ENCODE measurements around the gene HLA-DQA1.
A peak's percentile ranks its signal among the peaks of the same experiment; 100 is the strongest.
"Not testable (repeated sequence)": the region's sequence is repeated elsewhere in the genome, so short reads cannot be mapped to it uniquely, and the experiment has no call there.

The HLA-DQA1 gene

DNA sequence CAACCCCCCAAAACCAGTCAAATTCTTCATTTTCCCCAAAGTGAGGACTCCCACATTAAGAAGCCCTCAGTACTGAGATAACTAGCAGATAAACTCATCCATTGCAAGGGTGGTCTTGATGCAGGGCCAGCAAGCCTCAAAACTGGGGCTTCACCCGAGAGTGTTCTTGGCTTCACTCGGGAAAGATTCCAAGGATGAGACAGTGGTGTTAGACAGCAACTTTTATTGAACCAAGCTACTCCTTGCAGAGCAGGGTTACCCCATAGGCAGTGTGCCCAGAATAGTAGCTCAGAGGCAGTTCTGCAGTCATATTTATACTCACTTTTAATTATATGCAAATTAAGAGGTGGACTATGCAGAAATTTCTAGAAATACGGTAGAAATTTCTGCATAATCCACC is 15.8 kb upstream of the HLA-DQA1 start:
- no peak for DNase-seq

DNA sequence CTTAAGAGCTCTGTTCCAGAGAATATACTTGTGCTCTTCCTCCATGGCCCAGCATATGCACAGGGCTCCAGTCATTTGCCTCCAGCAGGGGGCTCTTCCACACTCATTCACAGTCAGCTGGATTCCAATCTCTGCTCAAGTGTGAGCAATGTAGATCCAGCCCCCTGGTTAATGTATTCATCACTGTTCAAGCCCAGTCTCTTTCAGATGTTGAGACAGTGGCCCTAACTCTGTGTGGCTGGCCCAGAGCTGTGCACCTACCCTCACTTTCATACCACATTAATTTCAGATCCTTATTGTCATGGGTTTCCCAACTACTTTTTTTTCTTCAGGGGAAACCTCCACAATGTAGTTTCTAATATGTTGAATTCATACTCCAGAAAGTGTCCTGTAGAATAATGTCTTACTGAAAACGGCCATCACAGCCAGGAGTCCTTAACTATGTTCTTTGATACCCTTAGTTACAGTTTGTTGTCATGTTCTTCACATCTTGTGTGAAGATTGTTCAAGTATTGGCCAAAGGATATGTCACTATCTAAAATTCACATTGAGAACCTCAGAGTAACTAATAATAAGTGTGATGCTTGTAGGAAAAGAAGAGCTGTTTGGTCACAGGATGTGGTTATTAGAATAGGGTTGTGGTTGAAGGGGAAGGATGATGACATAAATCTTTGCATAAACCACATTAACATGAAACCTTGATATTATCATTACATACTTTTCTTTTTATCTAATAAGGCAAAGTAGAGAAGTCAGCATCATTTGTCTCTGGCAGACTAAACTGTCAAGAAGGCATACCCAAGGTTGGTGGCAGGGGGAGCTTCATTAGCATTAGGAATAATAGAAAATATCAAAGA is 14.4 kb upstream of the HLA-DQA1 start:
- DNase-seq: peak in 1 of 56 donors; percentile 0

DNA sequence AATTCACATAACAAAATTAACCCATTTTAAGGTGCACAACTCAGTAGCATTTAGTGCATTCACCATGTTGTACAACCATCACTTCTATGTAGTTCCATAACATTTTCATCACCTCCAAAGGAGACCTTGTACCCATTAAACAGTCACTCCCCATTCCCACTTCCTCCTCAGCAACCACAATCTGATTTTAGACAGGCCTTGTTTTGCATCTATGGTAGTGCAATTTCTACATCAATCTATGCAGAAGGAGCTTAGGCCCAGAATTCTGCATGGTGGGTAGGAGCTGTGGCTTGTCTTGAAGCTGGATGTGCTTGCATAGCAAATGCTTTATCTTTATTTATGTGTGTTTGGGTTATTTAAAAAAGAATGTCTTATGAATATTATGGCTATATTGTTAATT is 13.5 kb upstream of the HLA-DQA1 start:
- DNase-seq: no peak

DNA sequence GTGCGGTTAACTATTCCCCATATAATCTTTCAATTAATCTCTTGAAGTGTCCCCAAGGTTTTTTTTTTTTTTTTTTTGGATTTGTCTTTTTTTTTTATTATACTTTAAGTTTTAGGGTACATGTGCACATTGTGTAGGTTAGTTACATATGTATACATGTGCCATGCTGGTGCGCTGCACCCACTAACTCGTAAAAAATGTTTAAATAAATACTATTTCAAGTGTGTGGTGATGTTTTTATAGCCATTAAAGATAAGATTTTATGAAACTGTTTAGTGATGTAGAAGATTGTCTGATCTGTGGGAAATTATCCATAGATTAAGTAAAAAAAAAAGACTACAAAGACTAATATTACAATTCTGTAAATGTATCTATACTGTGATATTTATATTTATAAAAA is 12.6 kb upstream of the HLA-DQA1 start:
- DNase-seq: no peak

DNA sequence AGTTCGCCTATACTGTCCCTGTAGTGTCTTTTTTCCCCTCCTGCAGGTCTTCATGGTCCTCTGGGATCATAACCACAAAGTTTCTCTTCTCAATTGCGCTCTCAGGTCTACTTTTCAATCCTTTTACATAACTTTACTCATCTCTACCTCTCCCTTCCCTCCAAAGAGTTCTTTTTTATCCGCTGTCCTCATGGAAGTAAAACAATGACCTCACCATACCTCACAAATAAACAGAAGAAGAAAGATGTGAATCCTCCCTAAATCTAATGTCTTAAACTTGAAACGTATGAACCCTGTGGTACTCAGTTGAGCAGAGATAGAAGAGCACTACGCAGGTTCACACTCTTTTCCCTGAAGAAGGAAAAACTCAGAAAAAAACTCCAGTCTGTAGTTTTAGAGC is 12.1 kb upstream of the HLA-DQA1 start:
- no peak for DNase-seq

DNA sequence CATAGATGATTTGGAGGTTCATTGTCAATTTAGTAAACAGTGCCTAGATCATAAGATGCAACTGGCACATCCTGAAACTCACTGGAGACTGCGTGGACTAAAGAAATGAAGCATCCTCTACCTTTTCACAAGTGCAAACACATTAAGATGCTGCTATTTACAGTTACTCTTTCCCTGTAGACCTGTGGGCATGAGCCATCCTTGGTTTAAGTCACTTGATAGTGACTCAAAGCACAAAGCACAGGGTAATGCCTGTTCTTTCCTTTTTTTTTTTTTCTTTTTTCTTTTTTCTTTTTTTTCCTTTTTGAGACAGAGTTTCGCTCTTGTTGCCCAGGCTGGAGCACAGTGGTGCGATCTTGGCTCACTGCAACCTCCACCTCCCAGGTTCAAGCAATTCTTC is 10.0 kb upstream of the HLA-DQA1 start:
- no peak for DNase-seq

DNA sequence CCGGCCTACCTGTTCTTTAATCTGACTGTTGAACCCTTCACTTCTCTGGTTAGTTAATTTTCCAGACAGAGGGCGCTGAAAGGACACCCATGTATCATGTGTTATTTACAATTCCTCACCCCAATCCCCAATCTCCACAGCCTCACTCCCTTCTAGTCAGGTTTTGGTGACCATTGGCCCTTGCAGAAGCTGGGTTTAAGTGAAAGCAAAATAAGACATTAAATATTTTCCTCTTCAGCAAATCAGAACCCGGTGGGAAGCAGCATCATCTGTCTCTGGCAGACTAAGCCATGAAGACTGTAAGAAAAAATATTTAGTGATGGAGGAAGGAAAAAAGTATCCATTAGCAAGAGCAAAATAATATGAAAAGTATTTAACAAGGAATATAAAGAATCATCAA is 9.4 kb upstream of the HLA-DQA1 start:
- no peak for DNase-seq

DNA sequence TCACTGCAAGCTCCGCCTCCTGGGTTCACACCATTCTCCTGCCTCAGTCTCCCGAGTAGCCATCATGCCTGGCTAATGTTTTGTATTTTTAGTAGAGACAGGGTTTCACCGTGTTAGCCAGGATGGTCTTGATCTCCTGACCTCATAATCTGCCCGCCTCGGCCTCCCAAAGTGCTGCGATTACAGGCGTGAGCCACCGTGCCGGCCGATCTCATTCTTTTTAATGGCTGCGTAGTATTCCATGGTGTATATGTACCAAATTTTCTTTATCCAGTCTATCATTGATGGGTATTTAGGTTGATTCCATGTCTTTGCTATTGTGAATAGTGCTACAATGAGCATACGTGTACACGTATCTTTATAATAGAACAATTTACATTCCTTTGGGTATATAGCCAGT is 7.4 kb upstream of the HLA-DQA1 start:
- DNase-seq: not testable (repeated sequence)

DNA sequence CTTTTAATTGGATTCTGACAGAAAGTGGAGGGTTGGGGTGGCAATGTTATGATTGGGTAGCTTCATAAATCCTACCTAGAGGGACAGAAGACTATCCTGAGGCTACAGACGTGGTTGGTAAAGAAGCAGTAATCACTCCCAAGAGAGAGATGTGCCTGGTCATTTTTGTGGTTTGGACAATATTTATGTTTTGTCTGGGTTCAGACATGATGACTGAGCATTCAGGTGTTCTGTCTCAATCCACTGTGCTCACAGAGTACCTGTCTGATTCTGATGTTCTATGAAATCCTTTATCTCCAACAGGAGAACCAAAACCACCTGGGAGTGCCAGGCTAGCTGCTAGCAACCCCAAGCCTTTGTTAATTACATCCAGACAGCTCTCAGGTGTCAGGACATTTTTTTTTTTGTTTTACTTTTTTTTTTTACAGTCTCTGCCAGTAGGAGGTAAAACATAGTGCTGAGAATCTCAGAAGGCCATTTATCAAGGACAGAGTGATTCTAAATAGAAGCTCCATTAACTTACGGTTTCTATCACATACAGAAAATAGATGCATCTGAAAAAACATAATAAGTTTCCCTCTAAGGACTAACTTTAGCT is 1.6 kb upstream of the HLA-DQA1 start:
- no peak for DNase-seq

DNA sequence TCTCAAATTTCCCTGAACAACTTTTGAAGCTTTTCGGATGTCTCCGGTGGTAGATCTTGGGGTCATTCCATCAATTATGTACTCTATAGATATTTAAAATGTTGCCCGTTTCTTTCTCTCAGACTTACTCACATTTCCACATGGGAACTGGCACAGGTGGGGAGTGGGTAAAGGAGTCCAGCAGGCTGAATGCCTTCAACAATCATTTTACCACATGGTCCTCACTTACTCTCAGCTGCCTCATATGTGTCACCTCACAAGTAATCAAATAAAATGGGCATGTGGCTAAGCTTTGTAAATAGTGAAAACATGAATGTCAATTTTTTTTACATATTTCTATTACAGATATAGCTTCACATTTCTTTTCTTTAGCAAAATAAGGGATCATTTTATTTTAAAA is 677 bp downstream of the HLA-DQA1 start:
- no peak for DNase-seq

DNA sequence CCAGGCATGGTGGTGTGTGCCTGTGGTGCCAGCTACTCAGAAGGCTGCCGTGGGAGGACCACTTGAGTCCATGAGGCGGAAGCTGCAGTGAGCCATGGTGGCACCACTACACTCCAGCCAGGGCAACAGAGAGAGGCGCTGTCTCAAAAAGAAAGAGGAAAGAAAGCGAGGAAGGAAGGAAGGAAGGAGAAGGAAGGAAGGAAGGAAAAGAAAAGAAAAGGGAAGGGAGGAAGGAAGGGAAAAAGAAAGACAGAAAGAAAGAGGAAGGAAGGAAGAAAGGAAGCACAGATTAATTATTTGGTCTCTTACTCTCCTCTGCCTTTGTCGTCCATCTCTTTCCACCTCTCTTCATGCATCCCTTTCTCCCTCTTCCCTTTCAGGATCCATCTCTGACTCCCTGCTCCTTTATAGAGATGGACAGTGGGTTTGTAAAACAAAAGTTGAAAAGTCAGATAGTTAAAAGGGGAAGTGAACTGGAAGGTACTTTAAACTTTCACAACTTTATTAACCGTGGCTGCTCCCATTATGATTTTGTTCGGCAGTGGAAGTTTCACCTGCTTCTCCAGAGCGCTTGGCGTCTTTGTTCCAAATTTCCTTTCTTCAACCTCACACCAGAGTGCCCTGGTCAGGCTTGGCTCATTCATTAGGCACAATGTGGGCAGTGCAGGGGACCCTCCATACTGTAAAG is 1.5 kb downstream of the HLA-DQA1 start:
- DNase-seq: no peak

DNA sequence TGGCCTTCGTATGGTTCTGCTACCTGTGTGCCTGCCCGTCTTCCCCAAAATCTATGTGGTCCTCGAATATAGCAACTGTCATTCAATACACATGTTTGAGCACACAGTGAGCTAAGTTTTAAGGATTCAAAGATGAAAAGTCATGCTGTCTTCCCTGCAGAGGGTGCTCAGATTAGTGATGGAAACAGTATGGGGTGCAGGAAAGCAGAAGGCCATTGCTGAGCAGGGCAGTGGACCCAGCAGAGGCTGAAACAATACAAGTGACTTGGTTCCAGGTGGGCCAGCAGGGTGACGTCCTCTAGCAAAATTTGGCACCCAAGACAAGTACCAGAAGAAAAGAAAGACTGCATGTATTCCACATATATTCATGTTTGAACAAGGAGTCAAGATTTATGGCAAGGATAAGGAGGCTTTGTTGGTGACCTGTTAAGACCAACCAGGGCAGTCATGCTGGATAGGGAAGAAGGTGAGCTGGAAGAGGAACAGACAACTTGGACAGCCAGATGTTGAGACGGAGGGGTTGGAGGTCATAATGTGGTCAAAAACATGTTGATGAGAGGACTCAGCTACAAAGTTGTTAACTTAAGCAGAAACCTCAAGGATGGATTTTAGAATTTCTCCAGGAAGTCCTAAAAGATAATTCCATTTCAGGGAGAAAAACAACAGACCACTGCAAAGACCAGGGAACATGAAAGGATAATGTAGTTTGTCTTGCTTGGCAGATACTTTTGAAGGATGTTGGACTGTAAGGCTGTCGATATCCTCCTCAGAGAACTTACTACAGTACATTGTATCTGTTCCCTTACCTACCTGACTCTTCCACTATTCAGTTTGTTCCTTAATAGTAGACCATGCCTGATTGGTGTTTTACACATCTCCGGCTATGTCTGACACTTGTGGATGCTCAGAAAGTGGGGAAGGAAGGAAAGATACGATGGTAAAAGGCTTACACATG is 2.5 kb downstream of the HLA-DQA1 start:
- DNase-seq: no peak

DNA sequence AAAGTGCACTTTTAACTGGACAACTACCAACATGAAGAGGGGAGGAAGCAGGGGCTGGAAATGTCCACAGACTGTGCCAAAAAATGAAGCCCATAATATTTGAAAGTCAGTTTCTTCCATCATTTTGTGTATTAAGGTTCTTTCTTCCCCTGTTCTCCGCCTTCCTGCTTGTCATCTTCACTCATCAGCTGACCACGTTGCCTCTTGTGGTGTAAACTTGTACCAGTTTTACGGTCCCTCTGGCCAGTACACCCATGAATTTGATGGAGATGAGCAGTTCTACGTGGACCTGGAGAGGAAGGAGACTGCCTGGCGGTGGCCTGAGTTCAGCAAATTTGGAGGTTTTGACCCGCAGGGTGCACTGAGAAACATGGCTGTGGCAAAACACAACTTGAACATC is 3.9 kb downstream of the HLA-DQA1 start:
- no peak for DNase-seq

DNA sequence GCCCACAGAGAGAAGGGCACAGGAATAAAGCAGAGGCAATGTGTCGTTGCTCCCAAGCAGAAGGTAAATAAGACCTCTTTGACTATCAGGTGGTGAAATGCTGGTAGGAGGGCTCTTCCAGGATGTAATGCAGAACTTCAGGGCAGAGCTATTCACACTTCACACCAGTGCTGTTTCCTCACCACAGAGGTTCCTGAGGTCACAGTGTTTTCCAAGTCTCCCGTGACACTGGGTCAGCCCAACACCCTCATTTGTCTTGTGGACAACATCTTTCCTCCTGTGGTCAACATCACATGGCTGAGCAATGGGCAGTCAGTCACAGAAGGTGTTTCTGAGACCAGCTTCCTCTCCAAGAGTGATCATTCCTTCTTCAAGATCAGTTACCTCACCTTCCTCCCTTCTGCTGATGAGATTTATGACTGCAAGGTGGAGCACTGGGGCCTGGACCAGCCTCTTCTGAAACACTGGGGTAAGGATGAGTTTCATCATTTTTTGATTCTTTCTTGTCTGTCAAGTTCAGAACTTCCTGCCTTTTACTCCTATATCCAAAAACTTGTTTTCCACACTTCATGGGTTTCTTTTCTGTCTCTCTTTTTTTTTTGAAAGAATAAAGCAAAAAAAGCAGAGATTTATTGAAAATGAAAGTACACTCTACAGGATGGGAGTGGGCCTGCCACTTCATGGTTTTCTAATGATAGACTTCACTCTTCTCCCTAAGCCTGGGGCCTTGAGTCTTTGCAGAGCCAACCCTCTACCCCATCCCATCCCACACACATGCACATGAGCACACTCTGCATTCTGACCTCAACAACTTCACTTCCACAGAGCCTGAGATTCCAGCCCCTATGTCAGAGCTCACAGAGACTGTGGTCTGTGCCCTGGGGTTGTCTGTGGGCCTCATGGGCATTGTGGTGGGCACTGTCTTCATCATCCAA is 4.8 kb downstream of the HLA-DQA1 start:
- not testable (repeated sequence) for DNase-seq

DNA sequence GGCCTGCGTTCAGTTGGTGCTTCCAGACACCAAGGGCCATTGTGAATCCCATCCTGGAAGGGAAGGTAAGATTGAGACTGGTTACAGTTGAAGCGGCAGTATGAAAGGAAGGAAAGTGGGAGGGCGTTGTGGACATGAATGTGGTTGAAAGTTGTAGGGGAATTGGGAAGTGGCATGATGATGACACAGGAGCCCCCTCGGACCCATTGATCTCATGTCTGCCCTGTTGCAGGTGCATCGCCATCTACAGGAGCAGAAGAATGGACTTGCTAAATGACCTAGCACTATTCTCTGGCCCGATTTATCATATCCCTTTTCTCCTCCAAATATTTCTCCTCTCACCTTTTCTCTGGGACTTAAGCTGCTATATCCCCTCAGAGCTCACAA is 5.5 kb downstream of the HLA-DQA1 start:
- DNase-seq: no peak

DNA sequence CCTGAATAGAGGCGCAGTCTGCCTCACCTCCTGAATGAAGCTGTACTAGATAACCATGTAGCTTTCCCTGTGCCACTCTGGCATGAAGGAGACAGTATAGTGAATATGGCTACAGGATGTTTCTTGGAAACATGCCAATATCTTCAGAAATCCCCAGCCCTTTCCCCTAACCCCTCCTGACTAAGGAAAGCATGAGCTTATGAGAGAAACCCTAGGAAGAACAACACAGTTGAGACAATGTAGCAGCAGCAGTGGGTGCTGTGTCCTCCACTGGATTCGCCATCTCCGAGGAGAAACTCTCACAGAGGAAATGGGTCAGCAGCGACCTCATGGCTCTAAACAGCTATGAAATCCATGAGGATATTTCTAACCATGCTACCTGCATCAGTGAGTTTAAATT is 6.7 kb downstream of the HLA-DQA1 start:
- no peak for DNase-seq

DNA sequence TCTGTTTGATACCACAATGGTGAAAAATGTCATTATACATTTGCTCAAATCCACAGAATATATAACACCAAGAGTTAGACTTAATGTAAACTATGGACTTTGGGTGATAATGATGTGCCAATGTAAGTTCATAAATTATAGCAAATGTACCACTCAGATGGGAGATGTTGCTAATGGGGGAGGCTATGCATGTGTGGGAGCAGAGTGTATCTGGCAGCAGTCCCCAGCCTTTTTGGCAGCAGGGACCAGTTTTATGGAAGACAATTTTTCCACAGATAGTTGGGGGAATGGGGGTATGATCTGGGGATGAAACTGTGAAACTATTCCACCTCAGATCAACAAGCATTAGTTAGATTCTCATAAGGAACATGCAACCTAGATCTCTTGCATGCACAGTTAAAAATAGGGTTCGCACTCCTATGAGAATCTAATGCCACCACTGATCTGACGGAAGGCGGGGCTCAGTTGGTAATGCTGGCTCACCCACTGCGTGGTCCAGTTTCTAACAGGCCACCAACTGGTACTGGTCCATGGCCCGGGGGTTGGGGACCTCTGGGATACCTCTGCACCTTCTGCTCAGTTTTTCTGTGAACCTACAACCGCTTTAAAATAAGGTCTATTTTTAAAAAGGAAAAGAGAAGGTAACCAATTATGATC is 8.0 kb downstream of the HLA-DQA1 start:
- no peak for DNase-seq

DNA sequence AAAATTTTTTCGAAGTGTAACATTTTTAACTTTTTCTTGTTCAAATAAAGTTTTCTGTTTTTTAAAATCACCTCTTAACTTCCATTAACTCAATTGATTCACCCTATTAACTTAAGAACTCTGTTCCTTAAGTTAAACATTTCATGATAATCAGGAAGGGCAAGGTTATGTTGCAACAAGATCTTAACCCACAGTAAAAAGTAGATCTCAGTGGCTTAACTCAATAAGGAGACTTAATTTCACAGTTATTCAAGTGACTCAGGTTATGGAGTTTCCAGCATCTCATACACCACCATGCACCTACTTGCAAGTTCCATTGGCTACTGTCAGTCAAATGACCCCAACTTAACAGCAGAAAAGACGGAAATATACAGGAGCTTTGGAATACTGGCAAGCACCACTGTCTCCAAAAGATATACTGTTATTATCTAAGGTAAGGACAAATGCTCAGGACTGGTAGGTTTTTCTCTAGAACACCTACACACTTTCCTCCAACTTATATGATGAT is 18.1 kb downstream of the HLA-DQA1 start:
- no peak for DNase-seq

DNA sequence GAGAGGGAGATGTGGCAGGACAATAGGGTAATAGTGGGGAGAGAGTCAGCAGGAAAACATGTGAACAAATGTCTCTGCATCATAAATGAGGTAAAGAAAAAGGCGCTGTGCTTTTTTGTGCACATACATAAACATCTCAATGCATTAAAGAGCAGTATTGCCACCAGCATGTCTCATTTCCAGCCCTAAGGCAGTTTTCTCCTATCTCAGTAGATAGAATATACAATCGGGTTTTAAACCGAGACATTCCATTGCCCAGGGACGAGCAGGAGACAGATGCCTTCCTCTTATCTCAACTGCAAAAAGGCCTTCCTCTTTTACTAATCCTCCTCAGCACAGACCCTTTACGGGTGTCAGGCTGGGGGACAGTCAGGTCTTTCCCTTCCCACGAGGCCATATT is 20.1 kb downstream of the HLA-DQA1 start:
- not testable (repeated sequence) for DNase-seq

All from nucleus accumbens (tissue), 56 donors.